OCI-LY1 (cell line): ENCODE measurements around the gene ETFB.
A peak's percentile ranks its signal among the peaks of the same experiment; 100 is the strongest.

Experiments
- H2AFZ ChIP-seq: fragments of 200-600 bp; sonication (generic), shearing (Covaris generic); 2 replicates; pipeline ENCODE4 v1.6.0; 2014; ENCODE audit warnings: antibody characterized with exemption, mild to moderate bottlenecking, low read length
- H3F3A ChIP-seq: fragments of 200-600 bp; sonication (generic), shearing (Covaris generic); 2 replicates; pipeline ENCODE4 v1.6.0; 2014; ENCODE audit warnings: mild to moderate bottlenecking, antibody characterized with exemption, low read length, moderate library complexity; ENCODE audit not compliant: insufficient read depth
- H3K27ac ChIP-seq: fragments of 200-600 bp; sonication (generic); 2 replicates; pipeline ENCODE4 v1.5.1; 2014; ENCODE audit warnings: low read length, mixed run types, mild to moderate bottlenecking, low read depth; ENCODE audit not compliant: poor library complexity, severe bottlenecking
- H3K27me3 ChIP-seq: fragments of 200-600 bp; sonication (generic); 2 replicates; pipeline ENCODE4 v1.6.0; 2014; ENCODE audit warnings: antibody characterized with exemption, mild to moderate bottlenecking, low read length, moderate library complexity; ENCODE audit not compliant: insufficient read depth
- H3K36me3 ChIP-seq: fragments of 200-600 bp; sonication (generic); 2 replicates; pipeline ENCODE4 v1.6.1; 2014; ENCODE audit warnings: mild to moderate bottlenecking, antibody characterized with exemption, low read length, moderate library complexity, mixed read lengths; ENCODE audit not compliant: insufficient read depth
- H3K4me1 ChIP-seq: fragments of 200-600 bp; sonication (generic); 2 replicates; pipeline ENCODE4 v1.5.1; 2014; ENCODE audit warnings: mild to moderate bottlenecking, low read length, moderate library complexity; ENCODE audit not compliant: insufficient read depth, severe bottlenecking
- H3K4me2 ChIP-seq: fragments of 200-600 bp; sonication (generic), shearing (Covaris generic); 2 replicates; pipeline ENCODE4 v1.6.1; 2014; ENCODE audit warnings: low read length
- H3K4me3 ChIP-seq: fragments of 200-600 bp; sonication (generic); 2 replicates; pipeline ENCODE4 v1.5.1; 2014; ENCODE audit warnings: low read length, low read depth, mild to moderate bottlenecking, mixed read lengths; ENCODE audit not compliant: poor library complexity, severe bottlenecking
- H3K79me2 ChIP-seq: fragments of 200-600 bp; shearing (Covaris generic); 2 replicates; pipeline ENCODE4 v1.6.1; 2016; ENCODE audit warnings: mixed run types, low read length, mixed read lengths; ENCODE audit not compliant: insufficient read depth
- H3K9ac ChIP-seq: fragments of 200-600 bp; sonication (generic), shearing (Covaris generic); 2 replicates; pipeline ENCODE4 v1.6.1; 2014; ENCODE audit warnings: mild to moderate bottlenecking, low read length, mixed read lengths
- H3K9me2 ChIP-seq: fragments of 200-600 bp; sonication (generic), shearing (Covaris generic); 2 replicates; pipeline ENCODE4 v1.6.1; 2014; ENCODE audit warnings: low read depth, mild to moderate bottlenecking, low read length, mixed read lengths
- H3K9me3 ChIP-seq: fragments of 200-600 bp; shearing (Covaris generic); 2 replicates; pipeline ENCODE4 v1.6.1; 2014; ENCODE audit warnings: low read length, mixed read lengths
- H4K20me1 ChIP-seq: fragments of 200-600 bp; sonication (generic), shearing (Covaris generic); 2 replicates; pipeline ENCODE4 v1.6.0; 2016; ENCODE audit warnings: mild to moderate bottlenecking, low read length; ENCODE audit not compliant: insufficient read depth
- EZH2 ChIP-seq: fragments of 200-600 bp; sonication (generic), shearing (Covaris generic); IDR thresholded peaks from 2 replicates; pipeline ENCODE4 v1.8.0; 2017; ENCODE audit warnings: borderline replicate concordance, mixed run types, mild to moderate bottlenecking, antibody characterized with exemption, low read length, moderate library complexity, mixed read lengths
- TF ChIP-seq, protein P1 (sequence below): fragments of 200-600 bp; sonication (generic), shearing (Covaris generic); IDR thresholded peaks from 2 replicates; pipeline ENCODE4 v1.5.1; 2017; ENCODE audit warnings: mild to moderate bottlenecking, antibody characterized with exemption, low read length, moderate library complexity, mixed read lengths

Gene ETFB

GRCh38 chr19:51367565-51368365 lies 1.6 kb upstream of the ETFB start:
- Histone ChIP-seq H2AFZ (no peak overlapping the region), H3F3A (no peaks in the 10 kb centered on the region), H3K9me2 (no peaks in the 10 kb centered on the region), H4K20me1 (no peaks in the 10 kb centered on the region), H3K4me1 (peaks cover 35% of the 10 kb centered on the region), H3K4me2 (peak overlapping the region; percentile 80), H3K27ac (peak overlapping the region; percentile 67), H3K27me3 (peaks cover 3% of the 10 kb centered on the region; the same call in 1 of the 2 replicates), H3K9ac (peak overlapping the region; percentile 77), H3K79me2 (no peaks in the 10 kb centered on the region), H3K9me3 (no peaks in the 10 kb centered on the region), H3K4me3 (peak overlapping the region; percentile 90), H3K36me3 (no peaks in the 10 kb centered on the region)
- TF ChIP-seq EZH2 = no peak
- TF ChIP-seq, protein P1, sequence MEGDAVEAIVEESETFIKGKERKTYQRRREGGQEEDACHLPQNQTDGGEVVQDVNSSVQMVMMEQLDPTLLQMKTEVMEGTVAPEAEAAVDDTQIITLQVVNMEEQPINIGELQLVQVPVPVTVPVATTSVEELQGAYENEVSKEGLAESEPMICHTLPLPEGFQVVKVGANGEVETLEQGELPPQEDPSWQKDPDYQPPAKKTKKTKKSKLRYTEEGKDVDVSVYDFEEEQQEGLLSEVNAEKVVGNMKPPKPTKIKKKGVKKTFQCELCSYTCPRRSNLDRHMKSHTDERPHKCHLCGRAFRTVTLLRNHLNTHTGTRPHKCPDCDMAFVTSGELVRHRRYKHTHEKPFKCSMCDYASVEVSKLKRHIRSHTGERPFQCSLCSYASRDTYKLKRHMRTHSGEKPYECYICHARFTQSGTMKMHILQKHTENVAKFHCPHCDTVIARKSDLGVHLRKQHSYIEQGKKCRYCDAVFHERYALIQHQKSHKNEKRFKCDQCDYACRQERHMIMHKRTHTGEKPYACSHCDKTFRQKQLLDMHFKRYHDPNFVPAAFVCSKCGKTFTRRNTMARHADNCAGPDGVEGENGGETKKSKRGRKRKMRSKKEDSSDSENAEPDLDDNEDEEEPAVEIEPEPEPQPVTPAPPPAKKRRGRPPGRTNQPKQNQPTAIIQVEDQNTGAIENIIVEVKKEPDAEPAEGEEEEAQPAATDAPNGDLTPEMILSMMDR = 0 out of 2 replicates have a peak, but pooled peaks have one; percentile 7

DNA sequence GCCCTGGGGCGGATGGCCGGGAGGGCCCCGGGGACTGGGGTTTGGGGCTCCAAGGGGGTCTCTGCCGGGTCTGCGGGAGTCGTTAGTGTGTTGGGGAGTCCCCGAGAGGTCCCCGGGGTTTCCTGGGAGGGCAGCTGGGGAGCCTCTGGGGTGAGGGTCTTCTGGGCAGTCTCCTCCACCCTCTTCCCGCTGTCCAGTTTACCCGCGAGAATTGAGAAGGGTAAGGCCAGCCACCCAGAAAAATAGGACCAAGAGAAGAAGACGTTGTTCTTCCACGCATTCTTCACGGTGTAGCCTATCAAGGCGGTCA lies 1.0 kb upstream of the ETFB start:
- Histone ChIP-seq H3K4me3 (peak overlapping the region; percentile 90), H3K9me2 (no peaks in the 10 kb centered on the region), H3K4me2 (peak overlapping the region; percentile 80), H3K79me2 (no peaks in the 10 kb centered on the region), H3F3A (no peaks in the 10 kb centered on the region), H3K9ac (peak overlapping the region; percentile 77), H2AFZ (no peak overlapping the region), H3K36me3 (no peaks in the 10 kb centered on the region), H3K27me3 (no peaks in the 10 kb centered on the region; the same call in 1 of the 2 replicates), H3K4me1 (peaks cover 41% of the 10 kb centered on the region), H4K20me1 (no peaks in the 10 kb centered on the region), H3K9me3 (no peaks in the 10 kb centered on the region), H3K27ac (peak overlapping the region; percentile 67)
- no peak for TF ChIP-seq EZH2
- TF ChIP-seq, protein P1 = no peak

GRCh38 chr19:51366389-51367254 lies 434 bp upstream of the ETFB start:
- Histone ChIP-seq H3K4me3 (peak overlapping the region; percentile 90), H3K36me3 (no peaks in the 10 kb centered on the region), H3K4me1 (peaks cover 45% of the 10 kb centered on the region), H3K9me3 (no peaks in the 10 kb centered on the region), H3K27me3 (no peaks in the 10 kb centered on the region; the same call in 1 of the 2 replicates), H3K9ac (peak overlapping the region; percentile 99), H3K27ac (peak overlapping the region; percentile 67), H3K79me2 (no peaks in the 10 kb centered on the region), H3F3A (no peaks in the 10 kb centered on the region), H4K20me1 (no peaks in the 10 kb centered on the region), H2AFZ (no peak overlapping the region), H3K9me2 (no peaks in the 10 kb centered on the region), H3K4me2 (peak overlapping the region; percentile 80)
- TF ChIP-seq EZH2 = no peak
- TF ChIP-seq, protein P1 = no peak
